AG20443 (cell line): ENCODE measurements around the gene GALNT9.

Experiments used
- DNase-seq: peaks from one replicate; pipeline ENCODE4 v3.0.0; 2012; ENCODE audit warnings: low spot score, mixed read lengths

Gene GALNT9

GRCh38 chr12:132344181-132344580 is 14.8 kb upstream of the GALNT9 start:
- no peak for DNase-seq

DNA sequence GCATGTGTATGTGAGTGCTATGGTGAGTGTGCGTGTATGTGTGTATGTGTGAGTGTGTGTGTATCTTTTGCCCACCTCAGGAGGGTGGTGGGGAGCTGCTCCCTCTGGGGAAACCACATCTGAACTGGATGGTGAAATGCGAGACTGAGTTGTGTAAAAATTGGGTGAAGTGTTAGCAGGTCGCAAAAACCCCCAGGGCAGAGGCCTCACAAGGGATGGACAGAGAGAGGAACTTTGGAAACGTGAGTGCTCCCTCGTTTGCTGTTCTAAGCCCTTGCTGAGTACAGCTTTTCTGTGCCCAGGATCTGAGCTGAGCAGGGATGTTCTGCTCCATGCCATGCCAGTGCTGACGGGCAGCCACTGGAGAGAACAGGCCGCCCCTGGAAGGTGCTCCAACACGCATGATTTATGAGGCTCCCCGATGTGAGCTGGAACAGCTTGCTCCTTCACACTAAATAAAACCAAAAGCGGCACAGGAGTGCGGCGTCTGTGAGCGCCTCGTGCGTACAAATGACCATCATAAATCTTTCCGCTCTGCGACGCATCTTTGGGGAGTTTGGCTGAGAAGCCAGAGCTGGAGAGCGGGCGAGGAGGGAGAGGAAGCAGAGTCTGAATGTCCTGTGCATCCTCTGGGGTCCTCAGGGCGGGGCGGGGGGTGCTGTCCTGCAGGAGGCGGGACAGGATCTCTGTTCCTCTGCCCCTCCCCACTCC is 14.1 kb upstream of the GALNT9 start:
- DNase-seq, result no peak

- no peak for DNase-seq
Measured at GRCh38 chr12:132342251-132343227, 13.2 kb upstream of the GALNT9 start.

GRCh38 chr12:132341318-132342050 is 12.1 kb upstream of the GALNT9 start:
- no peak for DNase-seq

GRCh38 chr12:132340266-132341035 is 11.1 kb upstream of the GALNT9 start:
- no peak for DNase-seq

DNA sequence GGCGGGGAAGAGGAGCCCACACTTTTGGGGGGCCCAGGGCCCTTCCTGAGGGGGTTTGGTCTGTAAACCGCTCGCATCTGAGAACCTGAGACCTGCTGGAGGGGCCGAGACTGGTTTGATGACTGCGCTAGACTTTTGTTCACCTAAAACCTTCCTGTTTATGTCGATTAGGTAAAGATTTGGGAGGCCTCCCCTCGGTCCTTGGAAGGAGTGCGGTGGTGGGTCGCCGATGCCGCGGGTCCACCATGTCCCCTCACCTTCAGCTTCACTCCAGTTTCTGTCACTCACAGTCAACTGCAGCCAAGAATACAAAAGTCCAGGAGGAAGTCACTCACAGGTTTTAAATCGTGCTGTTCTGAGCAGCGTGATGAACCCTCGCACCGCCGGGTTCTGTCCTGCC is 10.5 kb upstream of the GALNT9 start:
- DNase-seq, result no peak

- DNase-seq, result no peak
Measured at GRCh38 chr12:132338781-132339180, 9.4 kb upstream of the GALNT9 start.

DNA sequence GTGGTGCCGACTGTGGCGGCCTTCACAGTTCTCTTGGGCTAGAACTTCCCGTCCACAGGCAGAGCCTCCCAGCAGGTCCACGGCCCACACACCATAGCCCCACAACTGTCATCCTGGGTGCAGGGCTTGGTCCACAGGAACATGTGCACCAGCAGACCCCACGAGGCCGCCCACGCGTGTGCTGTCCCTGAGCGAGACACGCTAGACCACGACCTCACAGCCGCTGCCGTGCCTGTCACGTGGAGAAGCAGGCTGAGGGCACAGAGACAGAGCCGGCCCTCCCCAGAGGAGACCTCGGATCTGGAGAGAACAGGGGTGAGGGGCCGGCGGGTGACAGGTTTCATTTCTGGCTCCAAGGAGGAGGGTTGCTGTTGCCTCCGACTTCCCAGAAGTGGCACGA is 8.9 kb upstream of the GALNT9 start:
- no peak for DNase-seq

DNA sequence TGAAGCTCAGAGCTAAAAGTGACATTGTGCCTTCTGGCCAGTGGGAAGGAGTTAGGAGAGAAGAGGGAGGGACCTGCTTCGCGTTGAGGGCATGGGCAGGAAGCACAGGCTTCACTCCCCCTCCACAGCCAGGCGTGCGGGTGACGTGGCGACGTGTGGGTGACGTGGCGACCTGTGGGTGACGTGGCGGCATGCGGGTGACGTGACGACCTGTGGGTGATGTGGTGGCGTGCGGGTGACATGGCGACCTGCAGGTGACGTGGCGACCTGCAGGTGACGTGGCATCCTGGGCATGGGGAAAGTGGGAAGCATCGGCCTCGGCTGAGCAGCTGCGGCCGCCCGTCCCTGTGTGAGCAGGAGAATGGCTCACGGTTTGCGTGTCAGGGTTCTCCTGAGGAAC is 8.2 kb upstream of the GALNT9 start:
- no peak for DNase-seq

GRCh38 chr12:132336451-132337413 is 7.3 kb upstream of the GALNT9 start:
- DNase-seq, result no peak

DNA sequence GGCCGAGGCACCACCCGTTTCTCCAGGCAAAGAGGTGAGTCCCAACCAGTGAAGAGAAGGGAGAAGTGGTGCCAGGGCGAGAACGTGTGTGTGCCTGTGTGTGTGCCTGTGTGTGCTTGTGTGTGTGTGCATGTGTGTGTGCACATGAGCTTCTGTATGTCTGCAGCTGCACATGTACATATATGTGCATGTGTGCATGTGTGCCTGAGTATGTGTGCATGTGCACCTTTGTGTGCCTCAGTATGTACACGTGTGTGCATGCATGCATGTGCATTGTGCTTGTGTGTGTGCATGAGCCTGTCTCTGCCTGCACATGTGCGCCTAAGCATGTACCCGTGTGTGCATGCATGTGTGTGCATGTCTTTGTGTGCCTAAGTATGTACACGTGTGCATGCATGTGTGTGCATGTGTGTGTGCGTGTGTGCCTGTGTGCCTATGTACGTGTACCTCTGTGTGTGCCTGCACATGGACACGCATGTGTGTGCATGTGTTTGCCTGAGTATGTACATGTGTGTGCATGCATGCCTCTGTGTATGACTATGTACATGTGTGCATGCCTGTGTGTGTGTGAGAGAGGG is 5.9 kb upstream of the GALNT9 start:
- DNase-seq, result no peak

DNA sequence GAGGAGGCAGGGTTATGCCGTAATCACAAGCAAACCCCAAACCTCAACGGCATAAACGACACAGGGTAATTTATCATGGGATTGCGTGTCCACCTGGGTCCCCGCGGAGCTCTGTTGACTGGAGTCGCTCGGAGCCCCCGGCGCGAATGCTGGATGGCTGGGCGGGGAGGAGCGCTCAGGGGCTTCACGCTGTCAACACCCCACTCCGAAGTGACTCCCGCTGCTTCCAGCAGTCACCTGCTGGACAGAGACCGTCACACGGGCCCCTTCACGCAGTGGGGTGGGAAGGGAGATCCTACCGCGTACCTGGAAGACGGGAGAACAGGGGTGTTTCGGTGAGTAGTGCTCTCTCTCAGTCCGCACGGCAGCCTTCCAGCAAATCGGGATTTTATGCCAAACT is 4.4 kb upstream of the GALNT9 start:
- no peak for DNase-seq

DNA sequence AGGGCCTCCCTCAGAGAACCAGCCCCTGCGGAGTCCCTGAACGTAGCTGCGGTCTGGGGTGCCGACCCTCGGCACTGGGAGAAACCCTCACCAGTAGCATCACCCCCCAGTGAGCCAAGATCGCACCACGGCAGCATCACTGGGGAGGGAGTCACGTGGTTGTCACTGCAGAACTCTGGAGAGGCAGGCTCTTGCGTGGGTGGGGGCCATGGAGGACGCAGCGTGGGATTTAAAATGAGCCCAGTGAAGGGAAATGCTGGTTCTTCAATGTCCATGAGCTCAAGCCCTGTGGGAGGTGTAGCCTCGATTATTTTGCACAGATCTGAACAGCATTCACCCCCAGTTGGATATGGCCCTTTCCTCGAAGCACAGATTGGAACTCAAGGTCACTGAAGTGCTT is 3.9 kb upstream of the GALNT9 start:
- no peak for DNase-seq

DNA sequence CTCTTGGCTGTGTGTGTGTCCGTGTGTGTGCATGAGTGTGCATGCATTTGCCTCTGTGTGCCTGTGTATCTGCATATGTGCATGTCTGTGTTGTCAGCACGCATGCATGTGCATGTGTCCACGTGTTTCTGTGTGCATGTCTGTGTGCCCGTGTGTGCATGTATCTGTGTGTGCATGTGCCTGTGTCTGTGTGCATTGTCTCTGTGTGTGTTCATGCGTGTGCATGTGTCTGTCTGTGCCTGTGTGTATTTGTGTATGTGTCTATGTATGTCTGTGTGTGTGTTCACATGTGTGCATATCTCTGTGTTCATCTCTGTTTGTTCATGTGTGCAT is 1.1 kb upstream of the GALNT9 start:
- DNase-seq, result no peak

DNA sequence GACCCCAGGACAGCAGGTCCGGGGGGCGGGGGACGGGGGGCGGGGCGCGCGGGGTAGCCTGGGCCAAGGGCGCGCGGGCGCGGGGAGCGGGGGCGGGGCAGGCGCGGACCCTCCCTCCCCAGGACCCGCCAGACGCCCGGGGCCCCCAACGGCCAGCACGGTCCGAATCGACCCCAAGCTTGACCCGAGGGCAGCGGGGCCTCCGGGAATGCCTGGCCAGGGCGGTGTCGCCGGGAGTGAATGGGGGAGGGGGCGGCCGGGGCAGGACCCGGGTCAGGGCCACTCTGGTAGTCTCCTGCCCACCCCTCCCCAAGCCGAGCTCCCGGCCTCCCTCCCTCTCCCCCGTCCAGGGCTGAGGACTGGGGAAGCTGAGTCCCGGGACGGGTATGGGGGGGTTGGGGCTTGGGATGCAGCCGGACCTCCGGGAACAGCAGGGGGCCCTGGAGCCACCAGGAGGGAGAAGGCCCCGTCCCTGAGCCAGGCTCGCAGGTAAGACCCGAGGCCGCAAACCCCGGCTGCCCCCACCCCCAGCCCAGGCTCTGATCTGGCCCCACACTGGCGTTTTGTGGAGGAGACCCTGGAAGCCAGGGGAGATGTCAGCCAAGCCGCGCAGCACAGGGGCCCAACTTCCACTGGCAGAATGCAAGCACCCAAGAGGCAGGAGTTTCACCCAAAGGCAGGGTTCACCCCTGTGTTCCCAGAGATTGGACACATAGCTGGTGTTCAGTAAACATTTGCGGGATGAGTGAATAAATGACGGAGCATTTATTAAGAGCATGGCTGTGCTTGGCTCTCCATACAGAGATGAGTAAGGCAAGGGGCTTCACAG is 545 bp upstream of the GALNT9 start:
- DNase-seq, result no peak

DNA sequence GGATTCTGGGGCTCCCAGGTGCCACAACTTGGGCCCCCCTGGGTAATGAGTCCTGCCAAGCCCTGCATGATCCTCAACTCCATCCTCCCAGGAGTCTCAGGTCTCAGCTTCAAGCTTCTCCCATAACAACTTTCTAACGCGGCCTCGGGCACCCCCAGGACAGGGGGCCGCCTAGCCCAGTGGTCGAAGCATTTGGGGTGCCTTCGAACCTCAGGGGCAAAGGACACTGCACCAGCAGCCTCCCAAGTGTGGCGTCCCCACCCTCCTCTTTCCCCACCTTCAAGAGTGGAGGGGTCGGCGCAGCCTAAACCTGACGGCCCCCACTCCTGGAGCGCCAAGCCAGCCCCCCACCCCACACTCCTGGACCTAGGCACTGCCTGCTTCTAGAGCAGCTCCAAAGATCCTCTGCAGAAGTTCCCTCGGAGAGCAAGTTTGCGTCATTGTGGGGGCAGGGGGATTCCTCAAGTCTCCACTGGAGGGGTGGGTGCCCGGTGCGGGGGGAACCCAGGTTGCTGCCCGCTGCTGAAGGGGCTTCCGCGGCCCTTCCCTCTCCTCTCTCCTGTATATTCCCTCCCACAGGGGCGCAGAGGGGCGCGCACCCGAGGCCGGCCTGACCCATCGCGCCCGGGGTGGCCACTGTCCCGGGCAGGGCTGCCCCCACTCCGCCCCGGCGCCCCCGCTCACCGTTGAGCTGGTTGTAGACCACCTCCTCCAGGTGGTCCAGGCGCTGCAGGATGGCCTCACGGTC is 933 bp downstream of the GALNT9 start:
- no peak for DNase-seq

GRCh38 chr12:132327336-132328171 is 1.8 kb downstream of the GALNT9 start:
- peak; percentile 91 for DNase-seq

GRCh38 chr12:132326646-132327045 is 2.7 kb downstream of the GALNT9 start:
- no peak for DNase-seq
